Aorta (tissue), 5 donors: ENCODE results near the gene GET3. TPM values are rescaled to one million over a fixed set of nuclear protein-coding genes. Genes with fewer than 3 reads are reported as not detected.

Experiments
- ATAC-seq: fragments of 200-7000 bp; cut with Tn5 transposase; one replicate; pipeline ENCODE4 v1.9.1; 2022; ENCODE audit warnings: moderate library complexity; ENCODE audit not compliant: low FRiP score
- DNase-seq, 2 donors: peaks; one replicate each; pipeline ENCODE4 v3.0.0-alpha.2; 2020
- H3K27ac ChIP-seq, 2 donors: one replicate each; pipeline ENCODE4 v1.5.1; 2013; ENCODE audit warnings: low read length in 2 of 2, mild to moderate bottlenecking in 2 of 2, moderate library complexity in 2 of 2, control low read depth in 1 of 2, inconsistent platforms in 1 of 2, low read depth in 1 of 2
- H3K27me3 ChIP-seq, 2 donors: one replicate each; pipeline ENCODE4 v1.6.1; 2013; ENCODE audit warnings: control low read depth in 1 of 2, low read length in 1 of 2, mild to moderate bottlenecking in 1 of 2, moderate library complexity in 1 of 2; ENCODE audit not compliant: insufficient read depth in 2 of 2, control insufficient read depth in 1 of 2
- H3K36me3 ChIP-seq, 2 donors: one replicate each; pipeline ENCODE4 v1.6.1; 2013; ENCODE audit warnings: control low read depth in 1 of 2, low read length in 1 of 2, mild to moderate bottlenecking in 1 of 2; ENCODE audit not compliant: insufficient read depth in 2 of 2, control insufficient read depth in 1 of 2
- H3K4me1 ChIP-seq, 2 donors: one replicate each; pipeline ENCODE4 v1.6.1; 2013; ENCODE audit warnings: low read length in 2 of 2, control low read depth in 1 of 2, mild to moderate bottlenecking in 1 of 2, moderate library complexity in 1 of 2; ENCODE audit not compliant: insufficient read depth in 2 of 2, control insufficient read depth in 1 of 2
- H3K4me3 ChIP-seq, 2 donors: one replicate each; pipeline ENCODE4 v1.5.1; 2013; ENCODE audit warnings: low read length in 2 of 2, control low read depth in 1 of 2, mild to moderate bottlenecking in 1 of 2
- H3K9me3 ChIP-seq: one replicate; pipeline ENCODE4 v1.6.1; 2013; ENCODE audit warnings: mild to moderate bottlenecking, low read length; ENCODE audit not compliant: control insufficient read depth
- WGBS, 2 donors: extraction: QIAGEN DNeasy Blood & Tissue Kit; methylation state at CpG; one replicate each; pipeline ENCODE4 v1.1.7; 2013; 5-methylcytosine and 5-hydroxymethylcytosine counted together
- intact Hi-C, 2 donors: fragments of 100-400 bp; cut with DNase I; formaldehyde crosslinking; loops; one replicate each; pipeline versions ENCODE4 v1.14.2 to v1.15.0; 2022
- polyA plus RNA-seq, 2 donors: library from polyadenylated mRNA; stranded (reverse); fragments of 200-250 nt; gene quantifications; one replicate each; pipeline ENCODE4 v1.2.3, GENCODE V29; 2013
- total RNA-seq, 2 donors: library from RNA; stranded (reverse); fragmentation: NEBNext Ultra II Directional; extraction: Animal tissue kit (Norgen Biotek cat#: 25700); gene quantifications; one replicate each; pipeline ENCODE4 v1.2.1, GENCODE V29; 2021
- donor health status: healthy with polysubstance abuse.
- donor health status: Bipolar disorder and iron deficiency.
- donor health status: DM: no; HTN: no; CAD: no.
- donor health status: DM: no; HTN: no; CAD: no.
- donor health status: DM: yes; HTN: yes; CAD: no.

Gene GET3
- total and polyA plus RNA-seq, 4 donors: 35.4 to 70.6 (median 51.7) TPM

- Histone ChIP-seq H3K4me3 (peak overlapping the region; percentile 19 to 55), H3K4me1 (no peaks in the 10 kb centered on the region), H3K27ac (peak overlapping the region; percentile 83 to 84), H3K27me3 (no peaks in the 10 kb centered on the region), H3K36me3 (no peaks in the 10 kb centered on the region), H3K9me3 (no peaks in the 10 kb centered on the region)
- 1% methylated on average over 40 to 44 of the region's 44 CpGs for WGBS, 2 donors
- DNase-seq (peak; percentile 84 to 90), ATAC-seq (peak; percentile 48)
- intact Hi-C loops: loop anchor here in 1 of 2 donors (1.0 kb wide), 1 partner anchor 17 kb away; no protein-coding TSS in a partner anchor
Observed at GRCh38 chr19:12778017-12778904, 41.0 kb downstream of the GET3 start.

DNA sequence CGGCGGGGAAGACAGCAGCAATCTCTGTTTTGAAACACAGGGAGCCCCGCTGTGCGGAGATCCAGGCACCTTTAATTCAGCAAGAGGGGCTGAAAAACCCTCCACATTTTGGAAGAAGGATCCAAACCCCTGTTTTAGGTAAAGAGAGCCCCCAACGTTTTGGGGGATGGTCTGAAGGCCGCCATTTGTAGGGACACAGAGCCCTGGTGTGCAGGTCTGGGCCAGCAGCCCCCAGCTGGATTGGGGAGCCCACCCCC, 41.5 kb downstream of the GET3 start:
- Histone ChIP-seq H3K9me3 (no peaks in the 10 kb centered on the region), H3K4me1 (no peaks in the 10 kb centered on the region), H3K36me3 (no peaks in the 10 kb centered on the region), H3K4me3 (no peak overlapping the region), H3K27me3 (no peaks in the 10 kb centered on the region), H3K27ac (peak overlapping the region; percentile 83 to 84)
- DNase-seq (no peak), ATAC-seq (no peak)
- WGBS, 2 donors: 41% methylated on average over 6 of the region's 6 CpGs
- intact Hi-C loops: loop anchor here in 1 of 2 donors (1.0 kb wide), 1 partner anchor 16 kb away; no protein-coding TSS in a partner anchor

DNA sequence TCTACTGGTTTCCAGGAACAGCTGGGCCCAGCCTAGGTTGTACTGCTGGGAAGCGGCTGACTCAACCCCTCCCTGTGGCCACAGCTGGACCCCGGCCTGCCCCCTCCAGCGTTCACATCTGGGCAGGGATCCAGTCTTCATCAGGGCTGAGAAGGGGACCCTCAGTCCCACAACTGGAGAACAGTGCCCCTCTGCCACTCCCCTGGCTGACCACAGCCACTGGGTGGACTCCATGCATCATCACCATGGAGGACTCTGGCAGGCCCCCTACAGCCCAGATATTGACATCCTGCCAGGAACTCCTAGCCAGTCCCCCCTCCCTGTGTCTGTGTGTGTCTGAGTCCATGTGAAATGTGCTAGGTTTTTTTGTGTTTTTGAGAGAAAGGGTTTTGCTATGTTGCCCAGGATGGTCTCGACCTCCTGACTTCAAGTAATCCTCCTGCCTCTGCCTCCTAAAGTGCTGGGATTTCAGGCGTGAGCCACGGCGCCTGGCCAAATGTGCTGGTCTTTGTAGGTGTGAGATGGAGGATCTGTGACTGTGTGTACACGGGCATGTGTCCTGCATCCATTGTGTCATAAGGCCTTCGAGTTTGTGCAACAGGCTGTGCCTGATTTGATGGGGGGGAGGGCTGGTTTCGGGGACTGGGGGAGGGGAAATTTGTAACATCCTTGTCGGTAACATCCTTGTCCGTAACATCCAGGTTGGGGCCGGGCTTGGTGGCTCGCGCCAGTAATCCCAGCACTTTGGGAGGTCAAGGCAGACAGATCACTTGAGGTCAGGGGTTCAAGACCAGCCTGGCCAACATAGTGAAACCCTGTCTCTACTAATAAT, 42.1 kb downstream of the GET3 start:
- ATAC-seq (no peak), DNase-seq (peak; percentile 87 to 89)
- H3K27ac ChIP-seq: peak overlapping the region; percentile 83 to 84
- no peaks in the 10 kb centered on the region for H3K27me3 ChIP-seq
- H3K4me1 ChIP-seq: no peaks in the 10 kb centered on the region
- 58 to 60% methylated on average over 15 of the region's 15 CpGs for WGBS, 2 donors
- H3K36me3 ChIP-seq: no peaks in the 10 kb centered on the region
- no peaks in the 10 kb centered on the region for H3K9me3 ChIP-seq
- no peak overlapping the region for H3K4me3 ChIP-seq
- intact Hi-C loops: no loop called here

- DNase-seq (no peak), ATAC-seq (no peak)
- Histone ChIP-seq H3K36me3 (no peaks in the 10 kb centered on the region), H3K4me1 (no peaks in the 10 kb centered on the region), H3K27ac (peak overlapping the region in 1 of 2 donors; percentile 78), H3K4me3 (peak overlapping the region in 1 of 2 donors; percentile 1), H3K9me3 (no peaks in the 10 kb centered on the region), H3K27me3 (no peaks in the 10 kb centered on the region)
- 1% methylated on average over 12 of the region's 12 CpGs for WGBS, 2 donors
- intact Hi-C loops: no loop called here
Observed at GRCh38 chr19:12782174-12782423, 44.8 kb downstream of the GET3 start.

DNA sequence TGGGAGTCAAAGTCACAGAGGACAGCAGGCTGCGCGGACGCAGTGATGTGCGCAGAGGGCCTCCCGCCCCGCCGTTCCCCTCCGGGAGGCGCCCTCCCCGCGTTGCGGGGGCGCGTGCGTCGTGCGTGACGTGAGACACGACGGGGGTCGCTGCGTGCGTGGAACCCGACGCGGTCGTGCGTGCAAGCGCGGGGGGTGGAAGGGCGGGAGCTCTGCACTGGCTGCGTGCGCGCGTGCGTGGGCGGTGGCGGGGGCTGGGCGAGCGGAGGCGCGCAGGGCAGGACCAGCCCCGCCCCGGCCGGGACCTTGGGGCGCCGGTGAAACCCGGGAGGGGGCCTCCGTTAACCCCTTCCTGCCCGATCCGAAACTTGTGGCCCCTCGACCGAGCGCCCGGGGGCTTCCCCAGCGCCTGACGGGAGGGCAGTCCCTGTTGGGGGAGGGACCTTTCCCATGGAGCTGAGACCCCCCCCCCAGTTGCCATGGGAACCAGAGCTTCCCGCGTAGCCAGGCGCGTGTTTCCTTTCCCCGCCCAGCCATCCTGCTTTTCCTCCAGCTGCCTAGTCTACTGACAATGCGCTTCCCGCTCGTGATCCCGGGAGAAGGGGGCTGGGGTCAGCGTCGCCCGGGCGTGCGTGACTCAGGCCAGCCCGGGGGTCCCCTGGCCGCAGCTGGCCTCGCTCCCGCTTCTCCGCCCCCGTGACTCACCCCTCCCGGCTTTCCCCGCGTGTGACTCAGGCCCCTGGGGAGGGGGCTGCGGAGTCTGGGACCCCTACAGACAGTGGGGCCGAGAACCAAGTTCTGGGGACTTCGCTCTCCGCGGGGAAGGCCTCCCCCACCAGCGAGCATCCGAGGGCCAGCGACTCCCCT, 45.4 kb downstream of the GET3 start:
- H3K9me3 ChIP-seq: no peaks in the 10 kb centered on the region
- H3K27ac ChIP-seq: peak overlapping the region; percentile 31 to 78
- H3K36me3 ChIP-seq: no peaks in the 10 kb centered on the region
- peak; percentile 80 for ATAC-seq
- no peaks in the 10 kb centered on the region for H3K27me3 ChIP-seq
- DNase-seq: peak; percentile 93 to 97
- 1% methylated on average over 60 to 88 of the region's 88 CpGs for WGBS, 2 donors
- H3K4me3 ChIP-seq: peak overlapping the region in 1 of 2 donors; percentile 1
- intact Hi-C loops: no loop called here
- H3K4me1 ChIP-seq: no peaks in the 10 kb centered on the region

- Histone ChIP-seq H3K9me3 (no peaks in the 10 kb centered on the region), H3K27me3 (no peaks in the 10 kb centered on the region), H3K27ac (peak overlapping the region; percentile 31 to 84), H3K4me1 (no peaks in the 10 kb centered on the region), H3K36me3 (no peaks in the 10 kb centered on the region), H3K4me3 (no peak overlapping the region)
- ATAC-seq (no peak), DNase-seq (no peak)
- intact Hi-C loops: no loop called here
- WGBS, 2 donors: 10 to 13% methylated on average over 14 to 16 of the region's 16 CpGs
Observed at GRCh38 chr19:12783291-12783848, 46.1 kb downstream of the GET3 start.

GRCh38 chr19:12783849-12784393, 46.6 kb downstream of the GET3 start:
- intact Hi-C loops: no loop called here
- Histone ChIP-seq H3K36me3 (no peaks in the 10 kb centered on the region), H3K27ac (peak overlapping the region; percentile 31 to 93), H3K4me3 (no peak overlapping the region), H3K9me3 (no peaks in the 10 kb centered on the region), H3K27me3 (no peaks in the 10 kb centered on the region), H3K4me1 (no peaks in the 10 kb centered on the region)
- ATAC-seq (no peak), DNase-seq (peak; percentile 79 to 87)
- 9 to 10% methylated on average over 16 to 19 of the region's 19 CpGs for WGBS, 2 donors

- intact Hi-C loops: no loop called here
- Histone ChIP-seq H3K27ac (peak overlapping the region in 1 of 2 donors; percentile 93), H3K36me3 (no peaks in the 10 kb centered on the region), H3K27me3 (no peaks in the 10 kb centered on the region), H3K4me3 (no peak overlapping the region), H3K4me1 (no peaks in the 10 kb centered on the region), H3K9me3 (no peaks in the 10 kb centered on the region)
- 53 to 57% methylated on average over 10 of the region's 10 CpGs for WGBS, 2 donors
- ATAC-seq (no peak), DNase-seq (no peak)
Observed at GRCh38 chr19:12784394-12784870, 47.1 kb downstream of the GET3 start.
